ENCODE results near the gene C1orf56. TPM values are rescaled to one million over a fixed set of nuclear protein-coding genes. Genes with fewer than 3 reads are reported as not detected.

The C1orf56 gene
- total and polyA plus RNA-seq, 2 of the 13 experiments (the other 11 are each of a cell fraction or from before 2014, with no cell fraction given) = 1.5 to 3.2 TPM

GRCh38 chr1:151008244-151009205 is 39.0 kb upstream of the C1orf56 start, which contains the start of gene PRUNE1 (continued):
- peak; percentile 64; the same call in 1 of the 2 replicates for TF ChIP-seq ZHX2 (IDR thresholded peaks at IDR 0.05; ENCODE audit: low read depth)
- TF ChIP-seq ZHX2 (CRISPR knock-in tag; IDR thresholded peaks at IDR 0.05; ENCODE audit: borderline replicate concordance) = 0 out of 2 replicates have a peak, but pooled peaks have one; percentile 39
- no peak for TF ChIP-seq SCMH1 (CRISPR knock-in tag; IDR thresholded peaks at IDR 0.05; ENCODE audit: borderline replicate concordance)
- TF ChIP-seq TBP (CRISPR knock-in tag; IDR thresholded peaks at IDR 0.05) = no peak
- no peak for TF ChIP-seq KLF15 (CRISPR knock-in tag; IDR thresholded peaks at IDR 0.05; ENCODE audit: borderline replicate concordance)
- peak; percentile 88; the same call in 1 of the 2 replicates for TF ChIP-seq HES4 (CRISPR knock-in tag; IDR thresholded peaks at IDR 0.05; ENCODE audit: borderline replicate concordance)
- no peak for TF ChIP-seq NCOA1 (CRISPR knock-in tag; IDR thresholded peaks at IDR 0.05)
- 0 out of 2 replicates have a peak, but pooled peaks have one; percentile 58 for TF ChIP-seq ZSCAN29 (CRISPR knock-in tag; conservative IDR thresholded peaks at IDR 0.05)
- no peak for TF ChIP-seq ZNF546 (CRISPR knock-in tag; conservative IDR thresholded peaks at IDR 0.05)
- peak; percentile 80 for TF ChIP-seq ZSCAN31 (CRISPR knock-in tag; IDR thresholded peaks at IDR 0.05; ENCODE audit: low read depth)
- peak; percentile 82 for TF ChIP-seq IRF9 (CRISPR knock-in tag; IDR thresholded peaks at IDR 0.05; ENCODE audit: borderline replicate concordance)
- no peak for TF ChIP-seq ZNF383 (CRISPR knock-in tag; IDR thresholded peaks at IDR 0.05; ENCODE audit: borderline replicate concordance)
- TF ChIP-seq PITX1 (CRISPR knock-in tag; IDR thresholded peaks at IDR 0.05) = peak; percentile 21; the same call in 1 of the 2 replicates
- TF ChIP-seq ZNF580 (CRISPR knock-in tag; IDR thresholded peaks at IDR 0.05; ENCODE audit: borderline replicate concordance, low read depth) = 0 out of 2 replicates have a peak, but pooled peaks have one; percentile 12
- TF ChIP-seq MXD4 (CRISPR knock-in tag; IDR thresholded peaks at IDR 0.05) = no peak
- peak; percentile 60; the same call in 1 of the 2 replicates for TF ChIP-seq ERF (CRISPR knock-in tag; IDR thresholded peaks at IDR 0.05)
- TF ChIP-seq PPARG (CRISPR knock-in tag; conservative IDR thresholded peaks at IDR 0.05) = no peak
- TF ChIP-seq CAMTA2 (CRISPR knock-in tag; IDR thresholded peaks at IDR 0.05; ENCODE audit: borderline replicate concordance) = no peak
- peak; percentile 73 for TF ChIP-seq YY1 (IDR thresholded peaks at IDR 0.05; ENCODE audit: insufficient read depth, insufficient replicate concordance, low read depth, low read length)
- 0 out of 2 replicates have a peak, but pooled peaks have one; percentile 14 for TF ChIP-seq FOSL1 (CRISPR knock-in tag; IDR thresholded peaks at IDR 0.05; ENCODE audit: borderline replicate concordance)
- 0 out of 2 replicates have a peak, but pooled peaks have one; percentile 33 for TF ChIP-seq ZNF737 (CRISPR knock-in tag; IDR thresholded peaks at IDR 0.05; ENCODE audit: borderline replicate concordance)
- no peak; the same call in 1 of the 2 replicates for TF ChIP-seq CCDC6 (CRISPR knock-in tag; IDR thresholded peaks at IDR 0.05)
